Hepatocyte (in vitro differentiated cells): ENCODE data around the gene ZFP92. TPM values are rescaled to one million over a fixed set of nuclear protein-coding genes. Genes with fewer than 3 reads are reported as not detected.
"Not testable (repeated sequence)": the region's sequence is repeated elsewhere in the genome, so short reads cannot be mapped to it uniquely, and the experiment has no call there.

Experiments
- DNase-seq: peaks from one replicate; pipeline ENCODE4 v3.0.0-alpha.2; 2016; ENCODE audit warnings: low spot score
- H2AFZ ChIP-seq: fragments of 200-600 bp; sonication (generic); 2 replicates; pipeline ENCODE4 v1.6.0; 2016; ENCODE audit warnings: antibody characterized with exemption, mild to moderate bottlenecking
- H3K27ac ChIP-seq: fragments of 200-600 bp; sonication (generic); 2 replicates; pipeline ENCODE4 v1.5.1; 2016; ENCODE audit warnings: mild to moderate bottlenecking
- H3K27me3 ChIP-seq: fragments of 200-600 bp; sonication (generic); 2 replicates; pipeline ENCODE4 v1.6.1; 2016
- H3K36me3 ChIP-seq: fragments of 200-600 bp; sonication (generic); replicated peaks from 2 replicates; pipeline ENCODE4 v1.5.1; 2016; ENCODE audit warnings: low read depth; ENCODE audit not compliant: insufficient read depth
- H3K4me1 ChIP-seq: fragments of 200-600 bp; sonication (generic); 2 replicates; pipeline ENCODE4 v1.5.1; 2016; ENCODE audit warnings: mild to moderate bottlenecking, moderate library complexity; ENCODE audit not compliant: insufficient read depth
- H3K4me2 ChIP-seq: fragments of 200-600 bp; sonication (generic); 2 replicates; pipeline ENCODE4 v1.6.0; 2016
- H3K4me3 ChIP-seq: fragments of 200-600 bp; sonication (generic); 2 replicates; pipeline ENCODE4 v1.5.1; 2016; ENCODE audit warnings: mild to moderate bottlenecking
- H3K79me2 ChIP-seq: fragments of 200-600 bp; sonication (generic); 2 replicates; pipeline ENCODE4 v1.6.0; 2017; ENCODE audit warnings: mild to moderate bottlenecking
- H3K9me2 ChIP-seq: fragments of 200-600 bp; sonication (generic); replicated peaks from 2 replicates; pipeline ENCODE4 v1.6.0; 2017; ENCODE audit warnings: mild to moderate bottlenecking; ENCODE audit not compliant: insufficient read depth
- H3K9me3 ChIP-seq: fragments of 200-600 bp; sonication (generic); 2 replicates; pipeline ENCODE4 v1.5.1; 2016; ENCODE audit warnings: low read depth, mild to moderate bottlenecking
- H4K20me1 ChIP-seq: fragments of 200-600 bp; sonication (generic); 2 replicates; pipeline ENCODE4 v1.6.0; 2016; ENCODE audit warnings: mild to moderate bottlenecking; ENCODE audit not compliant: insufficient read depth, poor library complexity, severe bottlenecking
- EZH2 ChIP-seq: fragments of 200-600 bp; sonication (generic); IDR thresholded peaks from 2 replicates; pipeline ENCODE4 v1.6.1; 2016; ENCODE audit warnings: antibody characterized with exemption, mild to moderate bottlenecking, borderline replicate concordance
- EZH2phosphoT487 ChIP-seq: fragments of 200-600 bp; sonication (generic); IDR thresholded peaks from one replicate; pipeline ENCODE4 v1.6.1; 2018; ENCODE audit warnings: antibody characterized with exemption, mild to moderate bottlenecking, low read depth, moderate library complexity; ENCODE audit not compliant: unreplicated experiment, severe bottlenecking
- WGBS: methylation state at CpG from one replicate; pipeline ENCODE4 v1.1.6; 2016; ENCODE audit warnings: low lambda C conversion rate; ENCODE audit errors: missing lambda C conversion rate; 5-methylcytosine and 5-hydroxymethylcytosine counted together
- polyA plus RNA-seq: library from polyadenylated mRNA; unstranded; fragments of >200 nt; fragmentation: Nextera tagmentation; extraction: Ambion mirVana; gene quantifications from 2 replicates; pipeline ENCODE4 v1.2.1, GENCODE V29; 2016
- total RNA-seq: library from RNA; depleted of rRNA; stranded (reverse); fragments of >200 nt; gene quantifications from 2 replicates; pipeline ENCODE4 v1.2.3, GENCODE V29; 2014
- TF ChIP-seq, protein P1 (sequence below): fragments of 200-600 bp; sonication (generic); IDR thresholded peaks from 2 replicates; pipeline ENCODE4 v1.5.1; 2016; ENCODE audit warnings: antibody characterized with exemption, mild to moderate bottlenecking; ENCODE audit not compliant: poor library complexity

Gene ZFP92
- total and polyA plus RNA-seq, 2 experiments from 2014 or later, result 0.33 to 0.90 TPM

DNA sequence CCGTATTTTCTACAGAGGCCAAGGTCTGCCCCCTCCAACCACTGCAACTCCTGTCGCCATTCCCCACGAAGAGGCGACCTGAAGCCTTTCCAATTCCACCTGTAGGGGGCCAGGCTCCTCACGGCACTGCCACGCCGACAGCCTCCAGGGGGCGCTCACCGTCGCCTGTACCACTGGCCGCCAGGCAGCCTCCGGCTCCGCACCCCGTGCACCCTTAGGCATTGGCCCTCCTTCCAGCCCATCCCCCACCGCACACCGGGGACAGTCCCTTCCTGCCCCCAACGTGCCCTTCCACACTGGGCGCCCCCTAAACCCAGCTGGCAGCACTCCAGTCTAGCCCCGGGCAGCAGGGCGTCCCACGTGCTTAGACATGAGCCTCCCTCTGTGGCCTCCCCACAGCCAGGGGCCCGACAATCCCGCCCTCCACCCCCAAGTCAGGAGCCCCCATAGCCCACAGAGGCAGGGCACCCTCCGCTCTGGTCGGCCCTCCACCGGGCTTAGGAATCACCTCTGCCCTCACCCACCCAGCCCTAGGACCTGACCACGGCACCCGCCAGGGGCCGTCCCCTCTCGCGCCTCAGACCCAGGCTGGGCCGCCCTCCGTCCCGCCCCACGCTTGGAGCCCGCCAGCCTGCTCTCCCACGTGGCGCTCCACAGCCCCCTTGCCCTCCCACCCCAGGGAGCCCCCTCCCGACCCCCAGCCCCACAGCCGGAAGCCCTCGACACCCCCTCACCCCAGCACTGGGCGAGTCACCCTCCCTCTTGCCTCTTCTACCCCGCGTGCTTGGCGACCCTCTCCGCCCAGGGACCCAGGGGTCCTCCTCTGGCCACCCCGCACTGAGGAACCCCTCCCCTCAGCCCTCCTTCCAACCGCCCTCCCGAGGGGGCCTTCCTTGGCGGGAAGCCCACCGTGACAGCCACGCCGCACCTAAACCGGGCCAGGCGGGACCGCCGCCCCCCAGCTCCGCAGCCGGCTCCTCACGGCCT lies 10.8 kb upstream of the ZFP92 start:
- TF ChIP-seq EZH2phosphoT487, result no peak
- no peak for TF ChIP-seq EZH2
- TF ChIP-seq, protein P1, sequence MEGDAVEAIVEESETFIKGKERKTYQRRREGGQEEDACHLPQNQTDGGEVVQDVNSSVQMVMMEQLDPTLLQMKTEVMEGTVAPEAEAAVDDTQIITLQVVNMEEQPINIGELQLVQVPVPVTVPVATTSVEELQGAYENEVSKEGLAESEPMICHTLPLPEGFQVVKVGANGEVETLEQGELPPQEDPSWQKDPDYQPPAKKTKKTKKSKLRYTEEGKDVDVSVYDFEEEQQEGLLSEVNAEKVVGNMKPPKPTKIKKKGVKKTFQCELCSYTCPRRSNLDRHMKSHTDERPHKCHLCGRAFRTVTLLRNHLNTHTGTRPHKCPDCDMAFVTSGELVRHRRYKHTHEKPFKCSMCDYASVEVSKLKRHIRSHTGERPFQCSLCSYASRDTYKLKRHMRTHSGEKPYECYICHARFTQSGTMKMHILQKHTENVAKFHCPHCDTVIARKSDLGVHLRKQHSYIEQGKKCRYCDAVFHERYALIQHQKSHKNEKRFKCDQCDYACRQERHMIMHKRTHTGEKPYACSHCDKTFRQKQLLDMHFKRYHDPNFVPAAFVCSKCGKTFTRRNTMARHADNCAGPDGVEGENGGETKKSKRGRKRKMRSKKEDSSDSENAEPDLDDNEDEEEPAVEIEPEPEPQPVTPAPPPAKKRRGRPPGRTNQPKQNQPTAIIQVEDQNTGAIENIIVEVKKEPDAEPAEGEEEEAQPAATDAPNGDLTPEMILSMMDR, result peak; percentile 43

DNA sequence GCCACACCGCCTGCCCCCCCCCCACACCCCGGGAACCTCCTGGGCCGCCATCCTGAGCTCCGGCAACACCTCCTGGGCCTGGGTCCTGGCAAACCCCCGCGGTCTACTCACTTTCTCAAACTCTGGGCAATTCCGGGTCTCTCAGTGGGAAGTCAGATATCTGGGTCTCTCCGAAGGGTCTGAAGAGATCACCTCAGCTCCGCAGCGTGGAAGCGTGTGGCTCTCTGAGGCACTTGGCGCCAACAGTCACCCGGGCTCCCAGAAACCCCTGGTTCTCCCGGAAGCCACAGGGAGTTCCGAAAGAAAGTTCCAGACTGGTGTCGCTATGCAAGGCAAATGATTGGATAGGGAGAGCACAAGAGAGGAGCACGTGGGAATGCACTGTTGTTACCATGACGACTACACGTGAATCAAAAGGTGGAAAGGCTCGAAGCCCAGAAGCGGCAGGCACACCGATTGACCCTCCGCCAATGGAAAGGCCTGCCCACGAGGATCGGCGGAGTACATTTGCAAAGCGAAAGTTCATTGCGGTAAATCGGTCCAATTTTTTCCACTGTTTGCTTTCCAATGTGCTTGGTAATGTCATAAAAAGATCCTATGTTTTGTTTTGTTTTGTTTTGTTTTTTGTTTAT lies 10.0 kb upstream of the ZFP92 start, which contains the start of gene PNMA6E:
Gene PNMA6E (minus strand): TSS at position 218 of the 632 bp plus-strand sequence. CDS start 2,501 bp downstream, outside the sequence.
- Histone ChIP-seq H2AFZ (no peak within 1 kb of the TSS), H3K36me3 (no peaks in the 10 kb centered on the region), H3K9me2 (no peaks in the 10 kb centered on the region), H3K4me2 (no peak within 1 kb of the TSS), H4K20me1 (no peaks in the 10 kb centered on the region), H3K27me3 (no peaks in the 10 kb centered on the region), H3K79me2 (no peaks in the 10 kb centered on the region), H3K4me3 (no peak within 1 kb of the TSS), H3K4me1 (no peaks in the 10 kb centered on the region), H3K27ac (no peak within 1 kb of the TSS), H3K9me3 (no peaks in the 10 kb centered on the region)
- TF ChIP-seq EZH2 (no peak), EZH2phosphoT487 (no peak)
- TF ChIP-seq, protein P1, result no peak
- 89% methylated on average over 25 of the region's 29 CpGs for WGBS
- DNase-seq, result no peak

More for the DNA sequence above, 10.8 kb upstream of the ZFP92 start:
- H2AFZ ChIP-seq, result no peak overlapping the region
- WGBS, result 67% methylated on average over 31 of the region's 60 CpGs
- H3K4me1 ChIP-seq, result no peaks in the 10 kb centered on the region
- H3K79me2 ChIP-seq, result no peaks in the 10 kb centered on the region
- H3K9me2 ChIP-seq, result no peaks in the 10 kb centered on the region
- H3K36me3 ChIP-seq, result no peaks in the 10 kb centered on the region
- no peak overlapping the region for H3K27ac ChIP-seq
- no peak for DNase-seq
- H3K27me3 ChIP-seq, result no peaks in the 10 kb centered on the region
- no peak overlapping the region for H3K4me3 ChIP-seq
- H4K20me1 ChIP-seq, result no peaks in the 10 kb centered on the region
- H3K9me3 ChIP-seq, result no peaks in the 10 kb centered on the region
- H3K4me2 ChIP-seq, result no peak overlapping the region

DNA sequence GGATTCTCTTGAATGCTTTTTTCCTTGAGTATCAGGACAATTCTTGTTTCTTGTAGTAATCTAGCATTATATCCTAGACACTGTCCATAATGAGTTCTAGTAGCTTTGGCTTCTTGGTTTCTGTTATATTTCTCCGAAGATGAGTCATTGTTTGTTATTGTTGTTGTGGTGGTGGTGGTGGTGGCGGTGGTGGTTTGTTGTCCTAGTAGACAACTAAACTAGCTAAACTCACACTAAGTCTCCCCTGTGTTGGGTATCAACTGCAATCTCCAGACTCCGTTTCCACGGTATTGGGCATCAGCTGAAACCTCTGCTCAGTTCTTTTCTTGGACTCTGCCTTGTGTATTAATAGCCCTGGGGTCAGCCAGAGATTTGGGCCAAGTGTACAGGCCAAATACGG lies 6.9 kb upstream of the ZFP92 start:
- H3K9me3 ChIP-seq, H3K79me2 ChIP-seq, H2AFZ ChIP-seq, H3K27ac ChIP-seq, H3K4me2 ChIP-seq, DNase-seq, H3K4me3 ChIP-seq, H3K27me3 ChIP-seq, H3K9me2 ChIP-seq, H3K36me3 ChIP-seq, H4K20me1 ChIP-seq, H3K4me1 ChIP-seq: not testable (repeated sequence)
- 85% methylated on average over 5 of the region's 5 CpGs for WGBS

DNA sequence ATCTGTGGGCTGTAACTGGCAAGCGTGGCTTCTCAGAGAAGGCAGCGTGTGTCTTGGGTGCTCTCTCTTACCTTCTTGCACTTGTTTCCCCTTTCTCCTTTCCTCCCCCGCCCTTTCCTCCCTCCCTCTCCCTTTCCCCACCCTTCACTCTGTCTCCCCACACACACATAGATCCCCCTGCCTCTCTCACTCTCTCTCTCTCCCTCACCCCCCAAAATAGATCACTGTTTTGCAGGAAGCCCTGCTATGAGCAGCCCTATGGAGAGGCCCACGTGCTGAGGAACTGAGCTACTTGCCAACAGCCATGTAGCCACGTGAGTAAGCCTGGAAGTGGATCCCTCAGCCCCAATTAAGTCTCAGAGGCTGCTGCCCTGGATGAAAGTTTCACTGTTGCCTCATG lies 5.8 kb upstream of the ZFP92 start:
- H3K79me2 ChIP-seq, result no peaks in the 10 kb centered on the region
- H3K4me1 ChIP-seq, result no peaks in the 10 kb centered on the region
- no peaks in the 10 kb centered on the region for H3K36me3 ChIP-seq
- 51% methylated on average over 3 of the region's 5 CpGs for WGBS
- TF ChIP-seq EZH2phosphoT487 (no peak), EZH2 (no peak)
- TF ChIP-seq, protein P1, result no peak
- no peak overlapping the region for H2AFZ ChIP-seq
- H3K27me3 ChIP-seq, result no peaks in the 10 kb centered on the region
- H3K9me3 ChIP-seq, result no peaks in the 10 kb centered on the region
- H3K4me2 ChIP-seq, result no peak overlapping the region
- H3K27ac ChIP-seq, result no peak overlapping the region
- H3K4me3 ChIP-seq, result no peak overlapping the region
- no peaks in the 10 kb centered on the region for H4K20me1 ChIP-seq
- DNase-seq, result no peak
- H3K9me2 ChIP-seq, result no peaks in the 10 kb centered on the region
